Measurements from ENCODE around the gene EVC.

EVC gene

GRCh38 chr4:5751666-5752375 is 40.8 kb downstream of the EVC start:
- H3K9ac ChIP-seq (ENCODE audit: low read length) = peak overlapping the region; percentile 37
- H3K27me3 ChIP-seq (replicated peaks; ENCODE audit: control insufficient read depth, insufficient read depth, low read length) = no peaks in the 10 kb centered on the region
- H3K36me3 ChIP-seq (ENCODE audit: control insufficient read depth, insufficient read depth, low read length, severe bottlenecking) = peaks cover 50% of the 10 kb centered on the region
- peaks cover 49% of the 10 kb centered on the region for H3K4me1 ChIP-seq (ENCODE audit: control insufficient read depth, insufficient read depth, low read length)
- no peak overlapping the region for H3K4me3 ChIP-seq (ENCODE audit: low read length)
- H3K9me3 ChIP-seq (ENCODE audit: control insufficient read depth, low read length) = no peaks in the 10 kb centered on the region
- no peak for DNase-seq (ENCODE audit: low read depth)

- H3K4me3 ChIP-seq (ENCODE audit: low read length) = no peak overlapping the region
- H3K36me3 ChIP-seq (ENCODE audit: control insufficient read depth, insufficient read depth, low read length, severe bottlenecking) = peaks cover 57% of the 10 kb centered on the region
- peaks cover 42% of the 10 kb centered on the region for H3K4me1 ChIP-seq (ENCODE audit: control insufficient read depth, insufficient read depth, low read length)
- H3K27me3 ChIP-seq (replicated peaks; ENCODE audit: control insufficient read depth, insufficient read depth, low read length) = no peaks in the 10 kb centered on the region
- no peaks in the 10 kb centered on the region for H3K9me3 ChIP-seq (ENCODE audit: control insufficient read depth, low read length)
- peak; percentile 30 for DNase-seq (ENCODE audit: low read depth)
- peak overlapping the region; percentile 37 for H3K9ac ChIP-seq (ENCODE audit: low read length)
Measured at GRCh38 chr4:5752376-5753184, 41.6 kb downstream of the EVC start.

GRCh38 chr4:5753366-5753765 is 42.4 kb downstream of the EVC start:
- peaks cover 40% of the 10 kb centered on the region for H3K4me1 ChIP-seq (ENCODE audit: control insufficient read depth, insufficient read depth, low read length)
- H3K4me3 ChIP-seq (ENCODE audit: low read length) = no peak overlapping the region
- no peaks in the 10 kb centered on the region for H3K9me3 ChIP-seq (ENCODE audit: control insufficient read depth, low read length)
- H3K27me3 ChIP-seq (replicated peaks; ENCODE audit: control insufficient read depth, insufficient read depth, low read length) = no peaks in the 10 kb centered on the region
- no peak for DNase-seq (ENCODE audit: low read depth)
- no peak overlapping the region for H3K9ac ChIP-seq (ENCODE audit: low read length)
- peaks cover 63% of the 10 kb centered on the region for H3K36me3 ChIP-seq (ENCODE audit: control insufficient read depth, insufficient read depth, low read length, severe bottlenecking)

- DNase-seq (ENCODE audit: low read depth) = peak; percentile 74
Measured at GRCh38 chr4:5753766-5754528, 42.9 kb downstream of the EVC start.

DNA sequence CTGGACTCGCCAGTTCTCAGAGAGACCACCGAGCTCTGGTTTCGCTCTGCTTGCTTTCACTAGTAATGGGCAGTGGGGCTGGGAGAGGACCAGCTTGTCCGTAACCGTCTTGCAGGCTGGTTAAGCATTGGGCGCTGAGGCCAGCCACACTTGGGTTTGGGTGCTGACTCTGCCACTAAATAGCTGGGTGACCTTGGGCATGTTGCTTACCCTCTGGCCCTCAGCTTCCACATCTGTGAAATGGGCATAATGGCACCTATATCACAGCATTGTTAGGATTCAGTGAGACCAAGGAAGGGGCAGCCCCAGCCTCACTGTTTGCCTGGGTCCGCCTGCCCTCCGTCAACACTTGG is 43.5 kb downstream of the EVC start:
- DNase-seq (ENCODE audit: low read depth) = no peak
- Histone ChIP-seq H3K4me1 (ENCODE audit: control insufficient read depth, insufficient read depth, low read length) (peaks cover 49% of the 10 kb centered on the region), H3K36me3 (ENCODE audit: control insufficient read depth, insufficient read depth, low read length, severe bottlenecking) (peaks cover 57% of the 10 kb centered on the region)

More at GRCh38 chr4:5753766-5754528, 42.9 kb downstream of the EVC start:
- no peak overlapping the region for H3K4me3 ChIP-seq (ENCODE audit: low read length)
- H3K9ac ChIP-seq (ENCODE audit: low read length) = no peak overlapping the region
- H3K9me3 ChIP-seq (ENCODE audit: control insufficient read depth, low read length) = no peaks in the 10 kb centered on the region
- H3K27me3 ChIP-seq (replicated peaks; ENCODE audit: control insufficient read depth, insufficient read depth, low read length) = no peaks in the 10 kb centered on the region
- H3K4me1 ChIP-seq (ENCODE audit: control insufficient read depth, insufficient read depth, low read length) = peaks cover 45% of the 10 kb centered on the region
- peaks cover 60% of the 10 kb centered on the region for H3K36me3 ChIP-seq (ENCODE audit: control insufficient read depth, insufficient read depth, low read length, severe bottlenecking)

GRCh38 chr4:5755161-5755560 is 44.2 kb downstream of the EVC start:
- H3K9ac ChIP-seq (ENCODE audit: low read length) = no peak overlapping the region
- peaks cover 54% of the 10 kb centered on the region for H3K4me1 ChIP-seq (ENCODE audit: control insufficient read depth, insufficient read depth, low read length)
- peaks cover 53% of the 10 kb centered on the region for H3K36me3 ChIP-seq (ENCODE audit: control insufficient read depth, insufficient read depth, low read length, severe bottlenecking)
- DNase-seq (ENCODE audit: low read depth) = no peak
- H3K4me3 ChIP-seq (ENCODE audit: low read length) = no peak overlapping the region
- H3K27me3 ChIP-seq (replicated peaks; ENCODE audit: control insufficient read depth, insufficient read depth, low read length) = no peaks in the 10 kb centered on the region
- no peaks in the 10 kb centered on the region for H3K9me3 ChIP-seq (ENCODE audit: control insufficient read depth, low read length)

More for the DNA sequence above, 43.5 kb downstream of the EVC start:
- H3K9me3 ChIP-seq (ENCODE audit: control insufficient read depth, low read length) = no peaks in the 10 kb centered on the region
- H3K4me3 ChIP-seq (ENCODE audit: low read length) = no peak overlapping the region
- H3K27me3 ChIP-seq (replicated peaks; ENCODE audit: control insufficient read depth, insufficient read depth, low read length) = no peaks in the 10 kb centered on the region
- H3K9ac ChIP-seq (ENCODE audit: low read length) = no peak overlapping the region

DNA sequence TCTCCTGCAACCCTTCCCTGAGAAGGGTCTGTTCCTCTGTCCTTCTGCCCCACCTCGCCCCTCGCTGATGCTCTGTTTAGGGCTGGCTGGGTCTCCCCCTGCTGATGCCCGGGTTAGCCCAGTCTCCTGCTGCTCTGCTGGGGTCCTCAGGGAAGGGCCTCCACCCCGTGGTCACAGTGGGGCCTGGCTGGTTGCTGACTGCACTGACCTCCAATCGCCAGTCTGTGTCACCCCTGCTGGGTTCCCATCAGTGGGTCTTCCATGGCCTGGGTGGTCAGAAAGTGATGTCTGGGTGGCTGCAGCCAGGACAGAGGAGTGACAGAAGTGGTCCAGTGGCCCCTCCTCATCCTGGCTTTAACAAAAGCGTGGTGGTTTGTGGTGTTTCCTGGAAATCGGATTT is 44.7 kb downstream of the EVC start:
- no peak overlapping the region for H3K4me3 ChIP-seq (ENCODE audit: low read length)
- no peaks in the 10 kb centered on the region for H3K27me3 ChIP-seq (replicated peaks; ENCODE audit: control insufficient read depth, insufficient read depth, low read length)
- no peak overlapping the region for H3K9ac ChIP-seq (ENCODE audit: low read length)
- DNase-seq (ENCODE audit: low read depth) = no peak
- H3K36me3 ChIP-seq (ENCODE audit: control insufficient read depth, insufficient read depth, low read length, severe bottlenecking) = peaks cover 50% of the 10 kb centered on the region
- H3K9me3 ChIP-seq (ENCODE audit: control insufficient read depth, low read length) = no peaks in the 10 kb centered on the region
- peaks cover 50% of the 10 kb centered on the region for H3K4me1 ChIP-seq (ENCODE audit: control insufficient read depth, insufficient read depth, low read length)

DNA sequence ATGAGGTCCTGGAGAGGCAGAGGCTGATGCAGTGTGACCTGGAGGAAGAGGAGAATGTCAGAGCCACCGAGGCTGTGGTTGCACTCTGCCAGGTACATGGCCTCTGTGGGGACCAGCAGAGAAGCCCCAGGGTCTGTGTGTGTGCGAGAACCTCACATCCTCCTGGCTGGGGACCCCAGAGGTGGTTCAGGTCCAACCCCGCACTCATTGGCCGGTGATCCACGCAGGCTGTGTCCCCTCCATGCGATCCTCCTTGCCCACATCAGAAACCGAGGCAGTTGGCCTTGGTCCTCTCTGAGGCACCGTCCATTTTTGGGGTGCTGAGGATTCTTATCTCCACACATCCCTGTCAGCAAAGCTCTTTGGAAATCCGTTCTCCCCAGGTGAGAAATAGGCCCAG is 45.3 kb downstream of the EVC start:
- Histone ChIP-seq H3K9ac (ENCODE audit: low read length) (no peak overlapping the region), H3K9me3 (ENCODE audit: control insufficient read depth, low read length) (no peaks in the 10 kb centered on the region), H3K4me1 (ENCODE audit: control insufficient read depth, insufficient read depth, low read length) (peaks cover 45% of the 10 kb centered on the region), H3K4me3 (ENCODE audit: low read length) (no peak overlapping the region), H3K27me3 (replicated peaks; ENCODE audit: control insufficient read depth, insufficient read depth, low read length) (no peaks in the 10 kb centered on the region), H3K36me3 (ENCODE audit: control insufficient read depth, insufficient read depth, low read length, severe bottlenecking) (peaks cover 50% of the 10 kb centered on the region)
- no peak for DNase-seq (ENCODE audit: low read depth)

GRCh38 chr4:5757091-5757490 is 46.1 kb downstream of the EVC start:
- DNase-seq (ENCODE audit: low read depth) = no peak
- peaks cover 39% of the 10 kb centered on the region for H3K4me1 ChIP-seq (ENCODE audit: control insufficient read depth, insufficient read depth, low read length)
- H3K36me3 ChIP-seq (ENCODE audit: control insufficient read depth, insufficient read depth, low read length, severe bottlenecking) = peaks cover 50% of the 10 kb centered on the region

DNA sequence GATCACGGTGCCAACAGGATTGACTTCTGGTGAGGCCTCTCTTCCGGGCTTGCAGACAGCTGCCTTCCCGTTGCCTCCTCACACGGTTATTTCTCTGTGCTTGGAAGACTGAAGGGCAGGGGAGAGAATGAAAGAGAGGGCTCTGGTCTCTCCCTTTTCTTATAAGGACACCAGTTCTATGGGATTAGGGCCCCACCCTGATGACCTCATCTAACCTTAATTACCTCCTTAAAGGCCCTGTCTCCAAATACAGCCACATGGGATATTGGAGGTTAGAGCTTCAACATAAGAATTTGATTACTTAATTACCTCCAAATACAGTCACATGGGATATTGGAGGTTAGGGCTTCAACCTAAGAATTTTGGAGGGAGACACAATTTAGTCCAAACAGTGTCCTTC is 46.5 kb downstream of the EVC start:
- H3K4me1 ChIP-seq (ENCODE audit: control insufficient read depth, insufficient read depth, low read length) = peaks cover 35% of the 10 kb centered on the region
- peaks cover 50% of the 10 kb centered on the region for H3K36me3 ChIP-seq (ENCODE audit: control insufficient read depth, insufficient read depth, low read length, severe bottlenecking)
- DNase-seq (ENCODE audit: low read depth) = no peak
- no peaks in the 10 kb centered on the region for H3K27me3 ChIP-seq (replicated peaks; ENCODE audit: control insufficient read depth, insufficient read depth, low read length)
- H3K9ac ChIP-seq (ENCODE audit: low read length) = no peak overlapping the region
- no peak overlapping the region for H3K4me3 ChIP-seq (ENCODE audit: low read length)
- H3K9me3 ChIP-seq (ENCODE audit: control insufficient read depth, low read length) = no peaks in the 10 kb centered on the region

More at GRCh38 chr4:5757091-5757490, 46.1 kb downstream of the EVC start:
- no peaks in the 10 kb centered on the region for H3K27me3 ChIP-seq (replicated peaks; ENCODE audit: control insufficient read depth, insufficient read depth, low read length)
- H3K4me3 ChIP-seq (ENCODE audit: low read length) = no peak overlapping the region
- H3K9ac ChIP-seq (ENCODE audit: low read length) = no peak overlapping the region
- no peaks in the 10 kb centered on the region for H3K9me3 ChIP-seq (ENCODE audit: control insufficient read depth, low read length)

- no peak for DNase-seq (ENCODE audit: low read depth)
- peaks cover 50% of the 10 kb centered on the region for H3K36me3 ChIP-seq (ENCODE audit: control insufficient read depth, insufficient read depth, low read length, severe bottlenecking)
Measured at GRCh38 chr4:5757954-5758353, 47.0 kb downstream of the EVC start.

More at GRCh38 chr4:5757954-5758353, 47.0 kb downstream of the EVC start:
- Histone ChIP-seq H3K9me3 (ENCODE audit: control insufficient read depth, low read length) (no peaks in the 10 kb centered on the region), H3K4me3 (ENCODE audit: low read length) (no peak overlapping the region), H3K9ac (ENCODE audit: low read length) (peak overlapping the region; percentile 57), H3K4me1 (ENCODE audit: control insufficient read depth, insufficient read depth, low read length) (peaks cover 34% of the 10 kb centered on the region), H3K27me3 (replicated peaks; ENCODE audit: control insufficient read depth, insufficient read depth, low read length) (no peaks in the 10 kb centered on the region)

Data from adipocyte (in vitro differentiated cells).